Lower leg skin (tissue), 4 donors: ENCODE data around the gene BTBD10. TPM values are rescaled to one million over a fixed set of nuclear protein-coding genes. Genes with fewer than 3 reads are reported as not detected.

Source experiments
- DNase-seq, 2 donors: peaks; one replicate each; pipeline ENCODE4 v3.0.0-alpha.2; 2019; ENCODE audit warnings: low spot score in 2 of 2
- H3K4me3 ChIP-seq: fragments of 200-600 bp; sonication (generic); 2 replicates; pipeline ENCODE4 v1.5.1; 2017; ENCODE audit warnings: mild to moderate bottlenecking, low read depth; ENCODE audit not compliant: poor library complexity, severe bottlenecking
- POLR2A ChIP-seq, 2 donors: fragments of 450-650 bp; IDR thresholded peaks; one replicate each; pipeline ENCODE4 v1.6.1; 2016 to 2017; ENCODE audit warnings: antibody characterized with exemption in 2 of 2, mild to moderate bottlenecking in 1 of 2, moderate library complexity in 1 of 2
- WGBS, 2 donors: methylation state at CpG; one replicate each; pipeline ENCODE4 v1.1.5; 2018; 5-methylcytosine and 5-hydroxymethylcytosine counted together
- intact Hi-C: fragments of 100-400 bp; cut with DNase I; formaldehyde crosslinking; loops from one replicate; pipeline ENCODE4 v1.15.0; 2023; ENCODE audit warnings: low total_unique reads
- total RNA-seq, 4 donors: library from RNA; depleted of rRNA; stranded (reverse); fragments of >200 nt; gene quantifications; one replicate each; pipeline ENCODE4 v1.1.0, GENCODE V29; 2016
- TF ChIP-seq, protein P1 (sequence below), 3 donors: fragments of 450-650 bp; IDR thresholded peaks; one replicate each; pipeline ENCODE4 v1.5.1; 2016; ENCODE audit warnings: antibody characterized with exemption in 3 of 3, mild to moderate bottlenecking in 3 of 3, moderate library complexity in 2 of 3

The BTBD10 gene
- total RNA-seq, 4 donors from 2014 or later = 32.2 to 41.0 (median 35.7) TPM

GRCh38 chr11:13338019-13338426, 125.0 kb downstream of the BTBD10 start:
- no peak overlapping the region for H3K4me3 ChIP-seq
- TF ChIP-seq, protein P1, sequence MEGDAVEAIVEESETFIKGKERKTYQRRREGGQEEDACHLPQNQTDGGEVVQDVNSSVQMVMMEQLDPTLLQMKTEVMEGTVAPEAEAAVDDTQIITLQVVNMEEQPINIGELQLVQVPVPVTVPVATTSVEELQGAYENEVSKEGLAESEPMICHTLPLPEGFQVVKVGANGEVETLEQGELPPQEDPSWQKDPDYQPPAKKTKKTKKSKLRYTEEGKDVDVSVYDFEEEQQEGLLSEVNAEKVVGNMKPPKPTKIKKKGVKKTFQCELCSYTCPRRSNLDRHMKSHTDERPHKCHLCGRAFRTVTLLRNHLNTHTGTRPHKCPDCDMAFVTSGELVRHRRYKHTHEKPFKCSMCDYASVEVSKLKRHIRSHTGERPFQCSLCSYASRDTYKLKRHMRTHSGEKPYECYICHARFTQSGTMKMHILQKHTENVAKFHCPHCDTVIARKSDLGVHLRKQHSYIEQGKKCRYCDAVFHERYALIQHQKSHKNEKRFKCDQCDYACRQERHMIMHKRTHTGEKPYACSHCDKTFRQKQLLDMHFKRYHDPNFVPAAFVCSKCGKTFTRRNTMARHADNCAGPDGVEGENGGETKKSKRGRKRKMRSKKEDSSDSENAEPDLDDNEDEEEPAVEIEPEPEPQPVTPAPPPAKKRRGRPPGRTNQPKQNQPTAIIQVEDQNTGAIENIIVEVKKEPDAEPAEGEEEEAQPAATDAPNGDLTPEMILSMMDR (IDR thresholded peaks at IDR 0.05) = no peak
- no peak for TF ChIP-seq POLR2A (IDR thresholded peaks at IDR 0.05)
- intact Hi-C loops = no loop called here
- WGBS, 2 donors = 8% methylated on average over 5 of the region's 5 CpGs
- no peak for DNase-seq

Other genes starting within 250 kb of the BTBD10 start
- gene BMAL1, start 185.4 kb downstream of the BTBD10 start, total RNA-seq = 100 to 1,000 TPM in 1 of 4 donors, 10 to 100 TPM in 3; 34.8 to 132 (median 61.5) TPM
- not detected for gene PTH, start 32.8 kb upstream of the BTBD10 start, total RNA-seq
- gene FAR1, start 205.4 kb upstream of the BTBD10 start, total RNA-seq = 10 to 100 TPM in 3 of 4 donors, 1 to 10 TPM in 1; 8.0 to 17.0 (median 13.5) TPM